SK-MEL-5 (cell line): Measurements from ENCODE around the gene DUSP10. TPM values are rescaled to one million over a fixed set of nuclear protein-coding genes. Genes with fewer than 3 reads are reported as not detected.
A peak's percentile ranks its signal among the peaks of the same experiment; 100 is the strongest.

Experiments used
- DNase-seq: peaks from one replicate; pipeline ENCODE4 v3.0.0-alpha.2; 2016; ENCODE audit warnings: low read depth, low spot score
- in situ Hi-C: cut with HindIII; loops from 2 replicates; pipeline ENCODE4 v1.10.0; 2016; ENCODE audit warnings: low sequenced_read_pairs, high pct_unique_total_duplicates, low pct_unique_long_range_greater_than_20kb
- total RNA-seq: library from RNA; depleted of rRNA; stranded (reverse); fragments of >200 nt; shearing (Covaris generic); gene quantifications from 2 replicates; pipeline ENCODE4 v1.2.3, GENCODE V29; 2014

DUSP10 gene
- total RNA-seq, 1 experiment from 2014 or later = 101 TPM

GRCh38 chr1:221690858-221691257 is 51.0 kb downstream of the DUSP10 start:
- in situ Hi-C loops = no loop called here
- DNase-seq = no peak

GRCh38 chr1:221689138-221689537 is 52.8 kb downstream of the DUSP10 start:
- no peak for DNase-seq
- in situ Hi-C loops = no loop called here

GRCh38 chr1:221688488-221688843 is 53.4 kb downstream of the DUSP10 start:
- in situ Hi-C loops = no loop called here
- DNase-seq = no peak

- in situ Hi-C loops = no loop called here
Measured at GRCh38 chr1:221687836-221688487, 53.9 kb downstream of the DUSP10 start.

GRCh38 chr1:221683681-221684080 is 58.2 kb downstream of the DUSP10 start:
- no peak for DNase-seq
- in situ Hi-C loops = no loop called here

More at GRCh38 chr1:221687836-221688487, 53.9 kb downstream of the DUSP10 start:
- no peak for DNase-seq

GRCh38 chr1:221680085-221680484 is 61.8 kb downstream of the DUSP10 start:
- DNase-seq = no peak
- in situ Hi-C loops = no loop called here

GRCh38 chr1:221678014-221678413 is 63.9 kb downstream of the DUSP10 start:
- in situ Hi-C loops = no loop called here
- no peak for DNase-seq

- in situ Hi-C loops = no loop called here
- no peak for DNase-seq
Measured at GRCh38 chr1:221675880-221676800, 65.7 kb downstream of the DUSP10 start.

GRCh38 chr1:221672965-221673364 is 68.9 kb downstream of the DUSP10 start:
- in situ Hi-C loops = no loop called here
- DNase-seq = no peak

- DNase-seq = no peak
- in situ Hi-C loops = no loop called here
Measured at GRCh38 chr1:221672239-221672645, 69.6 kb downstream of the DUSP10 start.

- in situ Hi-C loops = no loop called here
- no peak for DNase-seq
Measured at GRCh38 chr1:221670081-221670480, 71.8 kb downstream of the DUSP10 start.

GRCh38 chr1:221669441-221669840 is 72.4 kb downstream of the DUSP10 start:
- DNase-seq = no peak
- in situ Hi-C loops = no loop called here

GRCh38 chr1:221667504-221667903 is 74.4 kb downstream of the DUSP10 start:
- in situ Hi-C loops = no loop called here
- peak; percentile 5 for DNase-seq

GRCh38 chr1:221664253-221664652 is 77.6 kb downstream of the DUSP10 start:
- in situ Hi-C loops = no loop called here
- DNase-seq = no peak

GRCh38 chr1:221663321-221663720 is 78.6 kb downstream of the DUSP10 start:
- DNase-seq = peak; percentile 7
- in situ Hi-C loops = no loop called here

GRCh38 chr1:221655766-221656305 is 86.1 kb downstream of the DUSP10 start:
- in situ Hi-C loops = no loop called here
- no peak for DNase-seq
